ENCODE data around the gene RGMA.
"Not testable (repeated sequence)": the region's sequence is repeated elsewhere in the genome, so short reads cannot be mapped to it uniquely, and the experiment has no call there.

DNA sequence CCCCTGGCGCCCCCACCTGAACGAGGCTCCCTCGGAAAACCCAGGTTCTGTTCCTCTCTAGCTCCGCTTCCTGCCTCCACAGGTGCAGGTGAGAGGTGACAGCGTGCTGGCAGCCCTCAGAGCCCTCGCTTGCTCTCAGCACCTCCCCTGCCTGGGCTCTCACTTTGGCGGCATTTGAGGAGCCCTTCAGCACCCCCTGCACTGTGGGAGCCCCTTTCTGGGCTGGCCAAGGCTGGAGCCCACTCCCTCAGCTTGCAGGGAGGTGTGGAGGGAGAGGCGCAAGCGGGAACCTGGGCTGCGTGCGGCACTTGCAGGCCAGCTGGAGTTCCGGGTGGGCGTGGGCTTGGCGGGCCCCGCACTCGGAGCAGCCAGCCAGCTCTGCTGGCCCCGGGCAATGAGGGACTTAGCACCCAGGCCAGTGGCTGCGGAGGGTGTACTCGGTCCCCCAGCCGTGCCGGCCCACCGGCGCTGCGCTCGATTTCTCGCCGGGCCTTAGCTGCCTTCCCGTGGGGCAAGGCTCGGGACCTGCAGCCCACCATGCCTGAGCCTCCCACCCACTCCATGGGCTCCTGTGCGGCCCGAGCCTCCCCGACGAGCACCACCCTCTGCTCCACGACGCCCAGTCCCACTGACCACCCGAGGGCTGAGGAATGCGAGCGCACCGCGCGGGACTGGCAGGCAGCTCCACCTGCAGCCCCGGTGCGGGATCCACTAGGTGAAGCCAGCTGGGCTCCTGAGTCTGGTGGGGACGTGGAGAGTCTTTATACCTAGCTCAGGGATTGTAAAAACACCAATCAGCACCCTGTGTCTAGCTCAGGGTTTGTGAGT lies 57.2 kb downstream of the RGMA start:
- TF ChIP-seq, protein P1, sequence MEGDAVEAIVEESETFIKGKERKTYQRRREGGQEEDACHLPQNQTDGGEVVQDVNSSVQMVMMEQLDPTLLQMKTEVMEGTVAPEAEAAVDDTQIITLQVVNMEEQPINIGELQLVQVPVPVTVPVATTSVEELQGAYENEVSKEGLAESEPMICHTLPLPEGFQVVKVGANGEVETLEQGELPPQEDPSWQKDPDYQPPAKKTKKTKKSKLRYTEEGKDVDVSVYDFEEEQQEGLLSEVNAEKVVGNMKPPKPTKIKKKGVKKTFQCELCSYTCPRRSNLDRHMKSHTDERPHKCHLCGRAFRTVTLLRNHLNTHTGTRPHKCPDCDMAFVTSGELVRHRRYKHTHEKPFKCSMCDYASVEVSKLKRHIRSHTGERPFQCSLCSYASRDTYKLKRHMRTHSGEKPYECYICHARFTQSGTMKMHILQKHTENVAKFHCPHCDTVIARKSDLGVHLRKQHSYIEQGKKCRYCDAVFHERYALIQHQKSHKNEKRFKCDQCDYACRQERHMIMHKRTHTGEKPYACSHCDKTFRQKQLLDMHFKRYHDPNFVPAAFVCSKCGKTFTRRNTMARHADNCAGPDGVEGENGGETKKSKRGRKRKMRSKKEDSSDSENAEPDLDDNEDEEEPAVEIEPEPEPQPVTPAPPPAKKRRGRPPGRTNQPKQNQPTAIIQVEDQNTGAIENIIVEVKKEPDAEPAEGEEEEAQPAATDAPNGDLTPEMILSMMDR (conservative IDR thresholded peaks at IDR 0.05; ENCODE audit: low read length) = not testable (repeated sequence)
- TF ChIP-seq EZH2phosphoT487 (IDR thresholded peaks at IDR 0.05; ENCODE audit: borderline replicate concordance, low read depth, low read length) = not testable (repeated sequence)

Measured in OCI-LY7 (cell line).